ENCODE results near the gene RNF214.
"Not testable (repeated sequence)": the region's sequence is repeated elsewhere in the genome, so short reads cannot be mapped to it uniquely, and the experiment has no call there.

RNF214 gene

DNA sequence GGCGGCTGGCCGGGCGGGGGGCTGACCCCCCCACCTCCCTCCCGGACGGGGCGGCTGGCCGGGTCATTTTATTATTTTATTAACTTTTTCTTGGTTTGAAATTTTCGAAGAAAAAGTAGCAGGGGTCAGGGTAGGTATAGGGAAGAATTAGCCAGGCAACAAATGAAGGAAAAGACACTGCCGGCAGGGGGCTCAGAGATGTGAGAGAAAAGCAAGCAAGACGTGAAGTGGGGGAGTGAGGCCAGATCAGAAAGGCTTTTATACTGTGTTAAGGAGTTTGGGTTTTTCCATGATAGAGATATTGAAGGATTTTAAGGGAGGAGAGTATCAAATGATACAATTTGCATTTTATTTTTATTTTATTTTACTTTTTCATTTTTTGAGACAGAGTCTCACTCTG lies 19.0 kb downstream of the RNF214 start:
- Histone ChIP-seq H3K9me3 (ENCODE audit: control insufficient read depth, insufficient read depth, low read depth, low read length) (no peaks in the 10 kb centered on the region), H3K9ac (ENCODE audit: low read length) (no peak overlapping the region), H3K27me3 (ENCODE audit: control insufficient read depth, insufficient read depth, low read length) (no peaks in the 10 kb centered on the region), H3K27ac (ENCODE audit: low read depth, low read length) (no peak overlapping the region), H3K4me3 (ENCODE audit: low read depth, low read length) (no peak overlapping the region), H3K4me1 (ENCODE audit: control insufficient read depth, insufficient read depth, low read length) (no peaks in the 10 kb centered on the region), H3K36me3 (ENCODE audit: control insufficient read depth, insufficient read depth, low read length) (peaks cover 48% of the 10 kb centered on the region)

GRCh38 chr11:117255966-117256365 lies 23.5 kb downstream of the RNF214 start:
- Histone ChIP-seq H3K27ac (ENCODE audit: low read depth, low read length) (no peak overlapping the region), H3K4me1 (ENCODE audit: control insufficient read depth, insufficient read depth, low read length) (no peaks in the 10 kb centered on the region), H3K4me3 (ENCODE audit: low read depth, low read length) (no peak overlapping the region), H3K27me3 (ENCODE audit: control insufficient read depth, insufficient read depth, low read length) (no peaks in the 10 kb centered on the region), H3K9me3 (ENCODE audit: control insufficient read depth, insufficient read depth, low read depth, low read length) (no peaks in the 10 kb centered on the region), H3K9ac (ENCODE audit: low read length) (no peak overlapping the region), H3K36me3 (ENCODE audit: control insufficient read depth, insufficient read depth, low read length) (peaks cover 25% of the 10 kb centered on the region)

DNA sequence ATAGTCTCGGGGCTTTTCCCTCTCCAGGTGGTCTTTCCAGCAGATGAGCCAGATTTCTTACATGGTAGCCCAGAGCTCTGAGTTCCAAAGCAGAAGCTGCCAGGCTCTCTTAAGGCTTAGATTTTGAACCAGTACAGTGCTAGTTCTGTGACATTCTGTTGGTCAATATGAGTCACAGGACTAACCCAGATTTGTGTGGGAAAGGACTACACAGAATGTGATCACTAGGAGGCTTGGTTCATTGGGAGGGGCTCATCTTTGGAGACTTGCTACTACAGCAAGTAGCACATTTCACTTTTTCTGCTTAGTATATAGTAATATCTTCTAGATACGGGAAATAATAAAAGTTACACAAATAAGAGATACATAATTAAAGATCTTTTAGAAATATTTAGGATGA lies 24.1 kb downstream of the RNF214 start:
- Histone ChIP-seq H3K27me3 (ENCODE audit: control insufficient read depth, insufficient read depth, low read length) (no peaks in the 10 kb centered on the region), H3K27ac (ENCODE audit: low read depth, low read length) (no peak overlapping the region), H3K36me3 (ENCODE audit: control insufficient read depth, insufficient read depth, low read length) (peaks cover 27% of the 10 kb centered on the region), H3K9ac (ENCODE audit: low read length) (no peak overlapping the region), H3K4me1 (ENCODE audit: control insufficient read depth, insufficient read depth, low read length) (no peaks in the 10 kb centered on the region), H3K4me3 (ENCODE audit: low read depth, low read length) (no peak overlapping the region), H3K9me3 (ENCODE audit: control insufficient read depth, insufficient read depth, low read depth, low read length) (no peaks in the 10 kb centered on the region)

- Histone ChIP-seq H3K27me3 (ENCODE audit: control insufficient read depth, insufficient read depth, low read length) (no peaks in the 10 kb centered on the region), H3K4me3 (ENCODE audit: low read depth, low read length) (no peak overlapping the region), H3K36me3 (ENCODE audit: control insufficient read depth, insufficient read depth, low read length) (peaks cover 31% of the 10 kb centered on the region), H3K9me3 (ENCODE audit: control insufficient read depth, insufficient read depth, low read depth, low read length) (no peaks in the 10 kb centered on the region), H3K27ac (ENCODE audit: low read depth, low read length) (no peak overlapping the region), H3K4me1 (ENCODE audit: control insufficient read depth, insufficient read depth, low read length) (no peaks in the 10 kb centered on the region), H3K9ac (ENCODE audit: low read length) (no peak overlapping the region)
These were observed 26.1 kb downstream of the RNF214 start for GRCh38 chr11:117258576-117258975.

- Histone ChIP-seq H3K27ac (ENCODE audit: low read depth, low read length) (no peak overlapping the region), H3K9me3 (ENCODE audit: control insufficient read depth, insufficient read depth, low read depth, low read length) (no peaks in the 10 kb centered on the region), H3K27me3 (ENCODE audit: control insufficient read depth, insufficient read depth, low read length) (no peaks in the 10 kb centered on the region), H3K36me3 (ENCODE audit: control insufficient read depth, insufficient read depth, low read length) (peaks cover 26% of the 10 kb centered on the region), H3K4me1 (ENCODE audit: control insufficient read depth, insufficient read depth, low read length) (no peaks in the 10 kb centered on the region), H3K4me3 (ENCODE audit: low read depth, low read length) (no peak overlapping the region), H3K9ac (ENCODE audit: low read length) (no peak overlapping the region)
These were observed 26.9 kb downstream of the RNF214 start for GRCh38 chr11:117259417-117259816.

GRCh38 chr11:117264624-117265323 lies 32.3 kb downstream of the RNF214 start:
- not testable (repeated sequence) for H3K27me3 ChIP-seq (ENCODE audit: control insufficient read depth, insufficient read depth, low read length); H3K27ac ChIP-seq (ENCODE audit: low read depth, low read length); H3K9me3 ChIP-seq (ENCODE audit: control insufficient read depth, insufficient read depth, low read depth, low read length); H3K4me3 ChIP-seq (ENCODE audit: low read depth, low read length); H3K9ac ChIP-seq (ENCODE audit: low read length)
- Histone ChIP-seq H3K36me3 (ENCODE audit: control insufficient read depth, insufficient read depth, low read length) (peaks cover 19% of the 10 kb centered on the region), H3K4me1 (ENCODE audit: control insufficient read depth, insufficient read depth, low read length) (peaks cover 11% of the 10 kb centered on the region; the same call in 1 of the 2 replicates)

- no peak overlapping the region for H3K4me3 ChIP-seq (ENCODE audit: low read depth, low read length)
- no peaks in the 10 kb centered on the region for H3K9me3 ChIP-seq (ENCODE audit: control insufficient read depth, insufficient read depth, low read depth, low read length)
- no peaks in the 10 kb centered on the region for H3K27me3 ChIP-seq (ENCODE audit: control insufficient read depth, insufficient read depth, low read length)
- peaks cover 12% of the 10 kb centered on the region; the same call in 1 of the 2 replicates for H3K4me1 ChIP-seq (ENCODE audit: control insufficient read depth, insufficient read depth, low read length)
- H3K36me3 ChIP-seq (ENCODE audit: control insufficient read depth, insufficient read depth, low read length) = peaks cover 12% of the 10 kb centered on the region
- no peak overlapping the region for H3K27ac ChIP-seq (ENCODE audit: low read depth, low read length)
- H3K9ac ChIP-seq (ENCODE audit: low read length) = no peak overlapping the region
These were observed 33.3 kb downstream of the RNF214 start for GRCh38 chr11:117265745-117266144.

DNA sequence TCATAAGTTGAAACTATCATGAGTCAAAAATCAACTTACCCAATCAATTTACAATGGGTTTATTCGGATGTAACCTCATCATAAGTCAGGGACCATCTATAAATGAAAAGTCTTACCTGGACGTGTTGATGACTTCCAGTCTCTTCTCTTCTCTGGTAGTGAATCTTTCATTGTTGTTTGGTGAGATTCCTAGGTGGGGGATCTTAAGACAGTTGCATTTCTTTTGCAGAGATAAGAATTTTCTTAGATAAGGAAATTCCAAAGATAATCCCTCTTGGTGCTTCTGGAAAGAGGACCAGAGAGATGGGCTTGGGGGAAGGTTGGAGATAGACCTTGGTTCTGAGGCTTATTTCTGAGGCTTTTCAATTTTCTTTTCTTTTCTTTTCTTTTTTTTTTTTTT lies 37.4 kb downstream of the RNF214 start:
- Histone ChIP-seq H3K4me1 (ENCODE audit: control insufficient read depth, insufficient read depth, low read length) (peaks cover 15% of the 10 kb centered on the region; the same call in 1 of the 2 replicates), H3K27ac (ENCODE audit: low read depth, low read length) (no peak overlapping the region; the same call in 1 of the 2 replicates)

GRCh38 chr11:117271208-117271607 lies 38.7 kb downstream of the RNF214 start:
- Histone ChIP-seq H3K36me3 (ENCODE audit: control insufficient read depth, insufficient read depth, low read length) (peaks cover 2% of the 10 kb centered on the region; the same call in 1 of the 2 replicates), H3K4me3 (ENCODE audit: low read depth, low read length) (no peak overlapping the region), H3K4me1 (ENCODE audit: control insufficient read depth, insufficient read depth, low read length) (peaks cover 15% of the 10 kb centered on the region; the same call in 1 of the 2 replicates), H3K27me3 (ENCODE audit: control insufficient read depth, insufficient read depth, low read length) (no peaks in the 10 kb centered on the region), H3K9ac (ENCODE audit: low read length) (no peak overlapping the region), H3K27ac (ENCODE audit: low read depth, low read length) (no peak overlapping the region), H3K9me3 (ENCODE audit: control insufficient read depth, insufficient read depth, low read depth, low read length) (no peaks in the 10 kb centered on the region)

More for the DNA sequence above, 37.4 kb downstream of the RNF214 start:
- H3K36me3 ChIP-seq (ENCODE audit: control insufficient read depth, insufficient read depth, low read length) = 0 out of 2 replicates have a peak, but pooled peaks cover 2% of the 10 kb centered on the region
- no peak overlapping the region for H3K4me3 ChIP-seq (ENCODE audit: low read depth, low read length)
- H3K9ac ChIP-seq (ENCODE audit: low read length) = no peak overlapping the region
- H3K9me3 ChIP-seq (ENCODE audit: control insufficient read depth, insufficient read depth, low read depth, low read length) = no peaks in the 10 kb centered on the region
- H3K27me3 ChIP-seq (ENCODE audit: control insufficient read depth, insufficient read depth, low read length) = no peaks in the 10 kb centered on the region

- not testable (repeated sequence) for H3K9me3 ChIP-seq (ENCODE audit: control insufficient read depth, insufficient read depth, low read depth, low read length); H3K27me3 ChIP-seq (ENCODE audit: control insufficient read depth, insufficient read depth, low read length); H3K9ac ChIP-seq (ENCODE audit: low read length); H3K27ac ChIP-seq (ENCODE audit: low read depth, low read length); H3K4me3 ChIP-seq (ENCODE audit: low read depth, low read length); H3K36me3 ChIP-seq (ENCODE audit: control insufficient read depth, insufficient read depth, low read length)
- peaks cover 15% of the 10 kb centered on the region; the same call in 1 of the 2 replicates for H3K4me1 ChIP-seq (ENCODE audit: control insufficient read depth, insufficient read depth, low read length)
These were observed 39.7 kb downstream of the RNF214 start for GRCh38 chr11:117272175-117272574.

DNA sequence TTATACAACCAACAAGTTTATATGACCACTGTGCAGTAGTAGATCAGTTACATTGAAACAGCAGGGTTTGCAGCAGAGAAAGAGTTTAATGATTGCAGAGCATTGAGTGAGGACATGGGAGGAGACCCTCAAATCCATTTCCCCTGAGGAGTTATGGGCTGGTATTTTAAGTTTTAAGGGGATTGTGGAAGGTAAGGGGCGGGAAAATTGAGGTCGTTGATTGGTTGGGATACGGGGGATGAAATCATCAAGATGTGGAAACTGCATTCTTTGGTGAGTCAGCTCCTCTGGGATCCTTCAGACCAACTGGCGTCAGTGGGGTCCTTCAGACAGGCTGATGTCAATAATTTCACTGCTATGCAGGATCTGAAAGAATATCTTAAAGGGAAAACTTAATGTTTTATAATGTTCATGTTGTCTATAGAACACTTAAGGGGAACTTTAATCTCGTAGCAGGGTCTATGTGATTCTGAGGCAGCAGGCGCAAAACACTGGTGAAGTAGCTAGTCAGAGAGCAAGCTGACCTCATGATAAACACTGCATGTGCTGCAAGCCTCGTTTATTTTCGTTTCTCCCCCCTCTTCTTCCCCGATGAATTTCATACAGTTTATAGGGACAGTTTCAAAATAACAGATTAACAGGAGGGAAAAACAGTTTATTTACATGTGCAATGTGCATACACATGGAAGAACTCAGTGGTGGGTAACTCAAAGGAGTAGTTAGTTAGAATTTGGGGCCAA lies 41.2 kb downstream of the RNF214 start:
- Histone ChIP-seq H3K4me1 (ENCODE audit: control insufficient read depth, insufficient read depth, low read length) (peaks cover 8% of the 10 kb centered on the region; the same call in 1 of the 2 replicates), H3K36me3 (ENCODE audit: control insufficient read depth, insufficient read depth, low read length) (peaks cover 2% of the 10 kb centered on the region; the same call in 1 of the 2 replicates), H3K27ac (ENCODE audit: low read depth, low read length) (no peak overlapping the region), H3K4me3 (ENCODE audit: low read depth, low read length) (no peak overlapping the region), H3K9me3 (ENCODE audit: control insufficient read depth, insufficient read depth, low read depth, low read length) (no peaks in the 10 kb centered on the region), H3K27me3 (ENCODE audit: control insufficient read depth, insufficient read depth, low read length) (no peaks in the 10 kb centered on the region), H3K9ac (ENCODE audit: low read length) (no peak overlapping the region)

All from HUES6 (cell line).